Activated effector memory CD4-positive, alpha-beta T cell treated with anti-CD3 and anti-CD28 coated beads, Interleukin-2, amount 50 U/mL, for 16 hours (primary cell): Measurements from ENCODE around the gene FOXA1.
"Not testable (repeated sequence)": the region's sequence is repeated elsewhere in the genome, so short reads cannot be mapped to it uniquely, and the experiment has no call there.

ENCODE experiments used
- DNase-seq: peaks from one replicate; pipeline ENCODE4 v3.0.0-alpha.2; 2020

FOXA1 gene

DNA sequence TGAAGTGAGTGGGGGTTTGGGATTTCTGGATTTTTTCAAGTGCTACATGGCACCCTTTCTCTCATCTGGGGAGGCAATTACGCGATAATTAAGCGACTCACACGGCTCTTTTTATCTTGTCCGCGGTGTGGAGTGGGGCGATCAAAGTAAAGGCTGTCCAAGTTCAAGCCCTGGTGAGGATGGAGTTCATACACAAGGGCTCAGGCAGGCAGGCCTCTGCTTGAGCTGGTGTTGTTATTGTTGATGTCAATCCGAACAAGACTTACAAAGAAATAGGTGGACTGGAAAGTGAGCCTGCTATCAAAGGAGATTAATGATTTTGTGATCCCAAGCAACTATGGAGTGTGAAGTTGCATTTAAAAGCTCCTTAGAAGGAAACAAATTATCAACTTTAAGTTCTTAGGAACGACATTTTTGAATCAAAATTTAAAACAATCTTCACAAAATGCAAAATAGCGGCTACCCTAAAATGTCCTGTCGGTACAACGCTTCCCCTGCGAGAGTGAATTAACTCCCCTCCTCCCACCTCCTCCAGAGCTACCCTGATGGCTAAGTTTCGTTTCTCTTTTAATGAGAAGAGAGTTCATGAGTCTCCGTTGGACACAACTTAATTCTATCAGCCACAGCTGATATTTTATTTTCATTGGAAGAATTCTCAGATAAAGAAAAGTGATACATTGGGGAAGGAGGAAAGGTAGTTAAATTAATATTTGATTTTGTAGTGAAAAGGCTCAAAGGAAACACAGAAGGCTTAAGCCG lies 5.9 kb downstream of the FOXA1 start:
- no peak for DNase-seq

DNA sequence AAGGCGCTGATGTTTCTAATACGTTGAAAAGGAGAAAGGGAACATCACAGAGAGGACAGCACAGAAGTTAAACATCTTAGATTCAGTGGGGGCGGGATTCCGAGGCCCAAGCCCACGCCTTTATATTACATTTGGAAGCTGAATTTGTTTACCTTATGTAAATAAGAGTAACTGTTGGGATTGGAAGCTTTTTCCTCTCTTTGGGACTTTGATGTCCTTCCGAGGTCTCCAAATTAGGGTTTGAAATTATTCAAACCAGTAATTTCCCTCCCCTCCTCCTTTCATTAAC lies 6.4 kb downstream of the FOXA1 start:
- DNase-seq, result no peak

DNA sequence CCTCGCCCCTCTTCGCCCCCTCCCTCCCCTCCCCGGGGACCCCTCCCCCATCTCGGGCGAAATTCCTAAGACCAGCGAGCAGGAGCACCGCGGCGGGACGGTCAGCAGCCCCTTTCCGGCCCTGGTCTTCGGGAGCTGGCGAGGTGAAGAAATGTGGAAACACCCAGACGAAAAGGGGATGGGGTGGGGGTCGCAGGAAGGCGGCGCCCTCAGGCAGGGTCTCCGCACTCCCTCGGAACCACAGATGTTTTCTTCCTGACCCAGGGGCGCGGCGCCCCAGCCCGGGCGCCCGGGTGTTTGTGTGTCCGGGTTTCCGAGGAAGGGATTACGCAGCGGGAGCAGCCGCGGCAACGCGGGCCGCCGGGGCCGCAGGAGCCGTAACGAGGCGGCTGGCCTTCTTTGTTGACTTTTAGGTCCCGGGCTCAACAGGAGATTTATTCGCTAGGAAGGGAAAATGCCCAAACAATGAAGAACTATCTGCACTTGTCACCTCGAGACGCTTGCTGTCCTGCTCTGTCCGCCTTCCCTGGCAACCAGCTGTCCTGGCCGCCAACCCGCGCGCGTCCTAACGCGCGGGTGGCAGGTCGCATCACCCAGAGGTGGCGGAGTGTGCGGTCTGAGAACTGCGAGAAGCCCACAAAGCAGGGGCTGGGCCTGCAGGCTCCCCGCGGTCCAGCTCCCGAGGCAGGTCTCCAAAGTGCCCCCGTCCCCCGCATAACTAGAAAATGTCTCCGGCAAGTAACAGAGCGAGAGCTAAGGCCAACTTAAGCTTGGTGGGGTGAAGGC lies 7.0 kb downstream of the FOXA1 start:
- no peak for DNase-seq

DNA sequence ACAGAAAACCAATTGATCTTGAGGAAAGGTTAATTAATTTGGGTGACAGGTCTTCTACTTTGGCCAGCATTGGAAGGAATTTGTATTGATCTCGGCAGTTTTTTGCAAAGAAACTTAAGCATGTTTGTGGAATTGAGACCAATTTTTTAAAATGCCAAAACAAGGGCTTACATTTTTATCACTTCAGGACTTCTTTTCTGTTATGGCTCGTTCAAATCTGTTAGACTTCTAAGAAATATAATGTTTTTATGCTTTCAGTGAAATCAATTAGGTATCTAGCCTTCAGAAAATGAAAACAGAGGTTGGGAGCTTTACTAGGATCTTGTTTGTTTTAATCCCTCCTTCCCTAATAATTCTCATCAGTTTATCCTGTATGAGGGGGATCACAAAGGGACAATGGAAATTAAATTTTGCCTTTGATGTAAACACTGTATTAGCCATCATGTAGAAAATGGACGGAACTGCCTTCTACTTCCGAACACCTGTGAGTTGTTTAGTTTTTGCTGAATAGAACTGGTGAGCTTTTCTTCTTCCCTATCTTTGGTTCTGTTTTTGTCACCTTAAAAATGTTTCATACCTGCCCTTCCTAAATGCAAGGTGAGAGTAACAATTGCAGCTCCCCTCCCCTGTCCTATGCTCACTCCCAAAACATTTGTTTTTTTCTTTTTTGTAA lies 7.8 kb downstream of the FOXA1 start:
- DNase-seq, result no peak

DNA sequence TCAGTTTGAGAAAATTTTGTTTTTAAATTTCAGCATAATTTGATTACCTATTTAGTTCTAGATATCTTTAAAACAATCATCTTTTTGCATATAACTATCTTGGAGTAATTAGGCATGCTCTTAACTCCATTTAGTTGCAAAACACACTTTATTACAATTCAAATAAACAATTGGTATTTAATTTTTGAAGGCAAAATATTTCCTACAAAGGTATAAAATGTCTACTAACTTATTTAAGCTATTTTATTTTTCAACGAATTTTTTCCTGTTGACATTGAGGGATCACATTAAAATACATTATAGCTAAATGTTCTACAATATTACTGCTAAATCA lies 8.3 kb downstream of the FOXA1 start:
- no peak for DNase-seq

DNA sequence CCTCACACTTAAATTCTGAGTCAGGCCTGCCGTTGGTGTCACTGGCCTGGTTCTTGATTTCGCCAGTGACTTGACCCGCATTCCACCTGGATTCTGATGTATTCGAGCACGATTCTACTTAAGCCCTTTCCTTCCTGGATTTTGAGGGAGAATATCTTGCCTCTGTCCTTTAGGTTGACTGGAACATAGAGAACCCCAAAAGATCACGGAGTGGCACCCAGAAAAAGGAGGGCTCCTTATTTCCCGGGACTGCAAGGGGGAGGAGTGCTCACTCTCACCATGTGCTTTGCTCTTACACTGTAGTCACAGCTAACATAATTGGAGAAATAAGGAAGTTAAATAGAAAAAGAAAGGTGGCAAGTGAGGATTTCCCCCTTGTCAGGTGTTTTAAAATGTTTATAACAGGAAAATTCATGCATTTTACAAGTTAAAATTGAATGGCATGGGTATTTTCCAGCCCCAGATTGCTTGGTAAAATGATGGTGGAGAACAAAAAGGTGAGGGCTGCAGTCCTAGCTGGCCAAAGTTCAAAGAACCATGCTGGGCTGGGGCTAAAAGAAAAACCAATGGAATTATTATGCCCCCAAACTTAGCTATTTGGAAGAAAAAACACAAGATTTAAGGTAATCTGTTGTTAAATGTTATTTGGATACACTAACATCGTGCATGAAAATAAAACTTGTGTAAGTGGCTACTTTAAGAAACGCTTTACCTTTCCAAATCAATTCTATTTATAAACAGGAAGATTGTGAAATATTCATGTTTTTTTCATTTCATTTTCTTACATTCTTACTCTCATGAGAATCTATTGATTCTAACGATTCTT lies 8.9 kb downstream of the FOXA1 start:
- DNase-seq, result no peak

DNA sequence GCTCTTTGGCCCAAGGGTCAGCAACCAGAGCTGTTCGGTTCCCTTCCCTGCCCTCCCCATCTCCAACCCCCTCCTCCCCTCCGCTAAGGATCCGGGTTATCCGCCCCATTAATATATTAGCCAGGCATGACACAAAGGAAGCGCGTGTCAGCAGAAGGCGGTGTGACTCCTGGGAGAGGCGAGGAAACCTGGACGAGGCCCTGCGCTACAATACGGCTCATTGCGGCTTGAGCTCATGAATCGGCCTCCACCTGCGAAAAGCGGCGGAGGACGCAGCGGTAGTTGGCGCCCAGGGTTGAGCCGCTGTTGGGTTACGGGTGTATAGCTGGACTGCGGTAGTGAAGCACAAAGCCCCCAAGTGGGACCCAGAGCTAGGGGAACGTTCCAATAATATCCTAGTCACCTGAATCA lies 9.9 kb downstream of the FOXA1 start:
- no peak for DNase-seq

DNA sequence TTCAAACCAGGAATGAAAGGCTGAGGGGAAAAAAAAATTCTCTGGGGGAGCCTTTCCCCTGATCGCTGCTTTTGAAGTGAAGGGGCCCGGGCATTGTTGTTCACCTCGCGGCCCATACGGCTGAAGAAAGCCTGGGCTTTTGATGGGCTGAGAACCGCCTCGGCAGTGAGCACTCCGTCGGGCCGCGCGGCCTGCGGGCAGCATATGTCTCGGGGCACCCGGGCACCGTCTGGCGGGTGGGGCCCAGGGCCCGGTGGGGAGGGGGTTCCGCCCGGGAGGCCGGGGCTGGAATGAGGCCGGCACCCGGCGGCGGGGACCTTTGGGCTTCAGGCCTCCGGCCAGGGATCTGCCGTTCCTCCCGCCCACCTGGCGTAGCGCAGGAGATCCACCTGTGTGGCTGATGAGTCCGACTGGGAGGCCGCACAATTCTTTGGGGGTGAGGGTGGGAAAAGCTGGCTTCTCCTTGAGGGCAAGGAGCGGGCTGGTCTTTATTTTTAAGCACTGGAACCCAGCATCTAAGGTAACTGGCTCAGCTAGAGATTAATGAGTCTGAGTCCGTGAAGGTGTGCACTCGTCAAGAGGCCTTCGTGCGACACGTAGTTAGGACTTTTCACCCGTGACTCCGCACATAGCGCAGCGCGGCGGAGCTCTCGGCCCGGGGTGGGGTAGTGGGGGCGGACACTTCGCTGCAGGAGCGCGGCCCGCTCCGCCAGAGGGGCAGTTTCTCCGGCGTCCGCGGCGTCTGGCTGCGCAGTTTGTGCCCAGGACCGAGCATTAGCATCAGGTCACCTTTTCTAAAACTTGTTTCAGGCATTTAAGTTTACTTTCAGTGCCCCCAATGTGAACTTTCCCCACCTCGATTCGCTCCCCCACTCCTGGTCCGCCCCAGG lies 10.6 kb downstream of the FOXA1 start:
- no peak for DNase-seq

DNA sequence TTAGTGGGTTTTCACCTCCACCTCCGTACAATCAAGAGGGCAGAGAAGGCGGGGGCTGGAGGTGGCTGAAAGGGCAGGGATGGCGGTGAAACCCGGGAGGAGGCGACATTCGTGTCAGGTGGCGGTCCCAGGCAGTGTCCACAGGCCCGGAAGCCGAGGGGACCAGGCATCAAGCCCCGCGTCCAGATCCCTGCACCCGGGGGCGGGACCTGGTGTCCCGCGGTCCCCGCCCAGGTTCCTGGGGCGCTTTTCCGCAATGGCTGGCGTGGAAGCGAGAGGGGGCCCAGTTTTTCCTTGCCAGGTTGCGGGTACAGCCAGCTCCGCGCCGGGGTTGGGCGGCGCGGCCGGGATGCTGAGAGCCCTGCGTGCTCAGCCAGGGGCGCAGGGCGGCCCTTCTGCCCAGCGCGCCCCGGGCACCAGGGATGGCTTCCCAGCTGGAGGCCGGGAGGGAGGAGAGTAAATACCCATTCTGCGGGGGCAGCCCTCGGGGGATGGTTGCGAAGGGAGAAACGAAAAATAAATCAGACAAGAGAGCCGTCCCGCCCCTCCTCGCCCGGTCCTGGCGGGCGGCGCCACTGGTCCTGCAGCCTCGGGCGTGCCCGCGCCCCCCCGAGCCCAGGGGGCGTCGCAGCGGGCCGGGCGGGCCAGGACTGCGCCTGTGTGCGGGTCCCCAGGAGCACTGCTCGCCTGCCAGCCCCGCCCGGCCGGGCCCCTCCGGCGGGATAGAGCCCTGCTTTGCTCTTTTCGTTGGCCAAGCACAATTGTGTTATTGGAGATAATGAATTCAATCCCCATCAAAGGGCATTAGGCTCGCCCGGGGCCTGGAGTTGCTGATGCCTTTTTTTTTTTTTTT lies 11.5 kb downstream of the FOXA1 start:
- no peak for DNase-seq

DNA sequence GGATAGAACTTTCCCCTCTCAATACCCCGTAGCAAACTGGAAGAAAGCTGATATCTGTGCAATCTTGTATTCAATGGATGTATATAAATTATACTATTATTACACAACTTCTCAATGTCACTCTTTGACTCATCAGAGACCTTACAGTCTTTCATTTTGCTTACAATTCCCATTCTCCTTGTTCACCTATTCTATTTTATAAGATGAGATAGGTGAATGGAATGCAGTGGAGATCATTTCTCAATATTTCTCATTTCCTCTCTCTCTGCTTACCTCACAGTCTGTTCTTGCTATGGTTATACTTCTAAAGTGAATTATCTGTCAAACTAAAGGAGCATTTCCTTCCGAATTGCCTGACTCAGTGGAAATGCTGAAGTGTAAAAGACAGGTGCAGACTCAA lies 14.9 kb downstream of the FOXA1 start:
- no peak for DNase-seq

DNA sequence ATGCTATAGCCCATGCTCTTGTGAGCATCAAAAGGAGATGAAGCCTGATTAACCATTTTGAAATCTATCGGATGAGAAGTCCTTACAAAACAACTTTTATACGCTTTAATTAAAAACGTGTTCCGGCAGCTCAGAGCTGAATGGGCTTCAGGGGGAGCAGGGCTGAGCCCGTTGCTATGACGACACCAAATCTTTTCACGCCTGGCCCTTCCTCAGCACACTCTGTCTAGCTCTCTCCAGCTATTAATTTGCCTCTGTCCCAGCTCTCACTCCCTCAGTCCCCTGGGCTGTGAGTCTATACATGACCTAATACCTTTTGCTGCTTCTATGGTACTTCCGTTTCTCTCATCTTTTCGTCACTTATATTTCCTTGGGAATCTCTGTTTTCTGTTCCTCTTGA lies 15.8 kb downstream of the FOXA1 start:
- DNase-seq, result no peak

DNA sequence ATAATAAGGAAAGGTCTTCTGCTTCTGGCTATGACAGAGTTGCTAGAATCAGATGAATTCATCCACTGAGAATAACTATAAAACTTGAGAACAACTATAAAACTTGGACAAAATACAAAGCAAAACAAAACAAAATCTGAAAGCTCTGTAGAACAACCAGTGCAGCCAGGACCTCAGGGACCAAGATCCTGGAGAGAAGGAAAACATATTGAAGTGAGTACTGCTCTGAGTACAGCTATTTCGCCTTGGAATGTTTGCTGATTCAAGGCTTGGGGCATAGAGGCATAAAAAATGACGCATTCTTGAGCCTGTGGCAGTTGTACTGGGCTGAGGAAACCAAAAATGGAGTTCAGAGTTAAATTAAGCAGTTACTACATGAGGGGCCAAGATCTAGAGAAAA lies 21.7 kb downstream of the FOXA1 start:
- DNase-seq, result no peak

DNA sequence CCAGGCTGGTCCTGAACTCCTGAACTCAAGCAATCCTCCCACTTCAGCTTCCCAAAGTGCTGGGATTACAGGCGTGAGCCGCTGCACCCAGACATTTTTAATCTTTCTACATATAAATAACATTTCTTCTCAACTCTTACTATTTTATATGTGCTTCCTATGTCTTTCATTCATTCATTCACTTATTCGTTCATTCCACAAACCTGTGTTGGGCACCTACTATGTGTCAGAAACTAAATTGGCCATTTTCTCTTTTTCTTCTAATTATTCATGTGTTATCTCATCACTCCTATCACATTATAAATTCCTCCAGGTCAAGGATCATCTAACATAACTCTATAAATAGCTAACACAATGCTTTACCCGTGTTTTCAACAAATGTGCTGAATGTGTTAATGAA lies 23.7 kb downstream of the FOXA1 start:
- no peak for DNase-seq

DNA sequence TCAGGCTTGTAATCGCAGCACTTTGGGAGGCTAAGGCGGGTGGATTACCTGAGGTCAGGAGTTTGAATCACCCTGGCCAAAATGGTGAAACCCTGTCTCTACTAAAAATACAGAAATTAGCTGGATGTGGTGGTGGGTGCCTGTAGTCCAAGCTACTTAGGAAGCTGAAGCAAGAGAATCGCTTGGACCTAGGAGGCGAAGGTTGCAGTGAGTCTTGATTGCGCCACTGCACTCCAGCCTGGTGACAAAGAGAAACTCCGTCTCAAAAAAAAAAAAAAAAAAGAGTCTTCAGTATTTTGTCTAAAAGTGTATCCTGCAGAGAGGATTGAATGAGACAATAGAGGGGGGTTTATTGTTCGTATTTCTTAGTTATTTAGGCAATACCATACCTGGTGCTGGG lies 25.3 kb downstream of the FOXA1 start:
- no peak for DNase-seq

DNA sequence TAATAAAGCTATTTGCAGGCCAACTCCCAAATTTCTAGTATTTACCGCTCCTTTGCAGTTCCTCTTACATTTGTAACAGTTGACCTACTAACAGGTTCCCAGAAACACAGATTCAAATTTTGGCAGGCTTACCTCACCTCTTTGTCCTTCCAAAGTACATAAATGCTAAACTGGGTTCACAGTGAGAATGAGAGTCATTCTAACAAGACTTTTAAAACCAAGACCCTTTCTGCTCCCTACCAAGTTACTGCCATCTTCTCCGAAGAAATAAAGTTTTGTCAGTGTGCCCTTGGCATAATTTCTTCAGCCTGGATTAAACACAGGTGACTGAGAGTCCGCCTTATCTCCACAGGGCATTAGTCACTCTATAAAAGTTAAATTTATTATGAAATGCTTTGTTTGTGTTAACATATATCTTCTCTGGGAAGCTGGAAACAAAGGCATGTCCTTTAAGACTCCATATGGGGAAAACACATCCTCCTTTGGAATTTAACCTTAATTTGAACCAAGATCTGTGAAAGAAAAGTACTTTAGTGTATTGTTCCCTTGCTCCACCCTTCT lies 28.2 kb downstream of the FOXA1 start:
- DNase-seq, result no peak

DNA sequence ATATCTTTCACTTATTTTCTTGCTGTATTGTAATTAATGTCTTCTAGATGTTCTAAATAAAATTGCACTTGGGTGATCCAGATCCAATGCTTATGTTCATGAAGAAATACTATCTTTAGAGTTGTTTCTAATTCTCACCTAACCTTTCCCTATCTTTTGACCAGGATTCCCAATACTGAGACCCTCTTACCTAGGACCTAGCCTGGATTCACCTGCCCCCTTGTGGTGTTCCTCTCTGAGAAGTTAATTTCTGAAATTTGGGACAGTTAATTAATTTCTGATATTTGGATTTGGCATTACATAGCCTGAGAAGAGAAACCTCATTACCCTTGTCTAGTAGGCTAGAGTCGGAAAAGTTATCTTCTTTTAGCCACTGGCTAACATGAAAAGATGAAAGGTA lies 29.5 kb downstream of the FOXA1 start:
- DNase-seq, result no peak

DNA sequence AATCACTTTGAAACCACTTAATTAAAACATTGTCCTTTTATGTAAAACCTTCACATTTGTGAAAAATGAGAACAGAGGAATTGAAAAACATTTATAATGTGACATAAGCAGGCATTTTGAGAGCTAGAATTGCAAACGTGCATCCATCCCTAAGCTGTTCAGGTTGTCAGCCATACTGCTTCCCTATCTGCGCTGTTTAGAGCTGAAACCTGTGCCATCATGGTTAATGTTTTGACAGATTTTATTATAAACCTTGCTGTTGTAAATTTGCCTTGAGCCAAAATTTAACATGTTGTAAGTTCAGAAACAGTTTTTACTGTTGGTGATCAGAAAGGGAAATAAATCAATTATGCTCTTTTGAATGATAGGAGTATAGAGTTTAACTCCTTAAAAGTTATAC lies 31.9 kb downstream of the FOXA1 start:
- no peak for DNase-seq

DNA sequence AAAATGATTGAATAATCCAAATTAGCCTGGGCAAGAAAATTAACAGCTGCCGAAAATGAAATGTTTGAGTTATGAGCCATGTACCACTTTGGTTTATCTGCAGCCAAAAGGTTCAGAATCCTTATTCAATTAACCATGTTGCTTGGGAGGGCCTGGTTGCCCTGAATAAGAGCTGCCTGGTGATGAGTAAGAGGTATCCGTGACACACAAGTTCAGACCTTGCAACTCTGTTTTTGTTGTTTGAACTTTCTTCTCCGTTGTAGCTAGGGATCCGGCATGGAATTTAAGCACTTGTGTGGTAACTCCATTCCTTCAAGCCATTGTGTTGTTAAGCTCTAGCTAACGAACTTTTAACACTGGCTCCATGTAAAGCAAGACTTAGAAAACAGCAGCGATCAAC lies 35.7 kb downstream of the FOXA1 start:
- no peak for DNase-seq

DNA sequence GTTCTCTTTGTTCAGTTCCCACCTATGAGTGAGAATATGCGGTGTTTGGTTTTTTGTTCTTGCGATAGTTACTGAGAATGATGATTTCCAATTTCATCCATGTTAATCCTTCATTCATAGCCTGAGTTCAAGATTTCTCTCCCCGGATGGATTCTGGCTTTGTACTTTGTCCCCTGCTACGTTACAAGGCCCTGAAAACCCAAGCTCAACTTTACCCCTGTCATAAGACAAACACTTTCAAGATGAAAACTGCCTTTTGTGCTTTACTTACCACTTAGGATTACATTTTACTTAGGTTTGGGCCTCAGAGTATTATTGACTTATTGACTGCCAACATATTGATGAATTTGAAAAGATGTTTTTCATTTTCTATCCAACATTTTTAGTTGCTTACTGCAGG lies 36.3 kb downstream of the FOXA1 start:
- DNase-seq, result no peak

DNA sequence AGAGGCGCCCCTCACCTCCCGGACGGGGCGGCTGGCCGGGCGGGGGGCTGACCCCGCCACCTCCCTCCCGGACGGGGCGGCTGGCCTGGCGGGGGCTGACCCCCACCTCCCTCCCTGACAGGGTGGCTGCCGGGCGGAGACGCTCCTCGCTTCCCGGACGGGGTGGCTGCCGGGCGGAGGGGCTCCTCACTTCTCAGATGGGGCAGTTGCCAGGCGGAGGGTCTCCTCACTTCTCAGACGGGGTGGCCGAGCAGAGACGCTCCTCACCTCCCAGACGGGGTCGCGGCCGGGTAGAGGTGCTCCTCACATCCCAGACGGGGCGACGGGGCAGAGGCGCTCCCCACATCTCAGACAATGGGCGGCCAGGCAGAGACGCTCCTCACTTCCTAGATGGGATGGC lies 39.5 kb downstream of the FOXA1 start:
- not testable (repeated sequence) for DNase-seq

DNA sequence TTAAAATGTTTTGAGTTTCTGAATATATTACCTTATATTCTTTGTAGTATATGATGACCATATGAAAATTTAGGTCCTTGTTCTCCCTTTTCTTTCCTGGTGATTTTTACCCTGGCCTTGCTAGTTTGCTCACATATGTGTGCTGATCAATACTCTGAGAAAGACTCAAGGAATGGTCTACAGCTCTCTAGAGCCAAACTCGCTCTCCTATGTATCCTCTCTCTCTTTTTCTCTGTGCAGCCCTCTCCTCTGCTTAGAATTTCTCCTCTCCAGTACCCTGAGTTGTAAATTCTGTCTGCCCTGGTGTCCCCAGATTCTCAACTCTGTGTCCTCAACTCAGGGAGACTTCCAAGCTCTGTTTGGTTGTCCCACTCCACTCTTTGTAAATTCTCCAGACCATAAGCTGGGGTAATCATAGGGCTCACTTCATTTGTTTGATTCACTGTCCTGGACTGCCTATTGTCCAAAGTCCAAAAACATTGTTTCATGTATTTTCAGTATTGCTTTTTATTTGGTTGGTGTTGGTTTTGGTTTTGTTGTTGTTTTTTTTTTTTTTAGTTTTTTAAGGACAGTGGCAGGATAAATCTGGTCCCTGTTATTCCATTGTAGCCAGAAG lies 41.0 kb downstream of the FOXA1 start:
- DNase-seq, result no peak
